ENCODE results near the gene EDEM3.
"Not testable (repeated sequence)": the region's sequence is repeated elsewhere in the genome, so short reads cannot be mapped to it uniquely, and the experiment has no call there.

The EDEM3 gene

DNA sequence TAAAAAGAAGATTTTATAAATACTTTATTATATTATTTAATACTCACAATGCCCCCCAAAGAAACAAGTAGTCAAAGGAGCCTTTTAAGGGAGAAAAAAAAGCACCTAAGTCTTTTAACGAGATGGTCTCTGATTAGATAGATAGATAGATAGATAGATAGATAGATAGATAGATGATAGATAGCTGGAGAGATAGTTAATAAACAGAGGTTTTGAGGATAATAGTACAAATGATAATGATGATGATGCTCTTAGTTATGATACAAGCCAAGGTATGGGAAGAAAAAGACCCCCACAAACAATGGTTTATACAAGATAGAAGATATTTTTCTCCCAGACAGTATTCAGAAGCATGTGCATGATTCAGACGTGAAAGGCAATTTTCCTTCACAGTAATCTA is 14.6 kb upstream of the EDEM3 start:
- no peak for DNase-seq

- DNase-seq = no peak
Measured at GRCh38 chr1:184768467-184768866, 13.8 kb upstream of the EDEM3 start.

DNA sequence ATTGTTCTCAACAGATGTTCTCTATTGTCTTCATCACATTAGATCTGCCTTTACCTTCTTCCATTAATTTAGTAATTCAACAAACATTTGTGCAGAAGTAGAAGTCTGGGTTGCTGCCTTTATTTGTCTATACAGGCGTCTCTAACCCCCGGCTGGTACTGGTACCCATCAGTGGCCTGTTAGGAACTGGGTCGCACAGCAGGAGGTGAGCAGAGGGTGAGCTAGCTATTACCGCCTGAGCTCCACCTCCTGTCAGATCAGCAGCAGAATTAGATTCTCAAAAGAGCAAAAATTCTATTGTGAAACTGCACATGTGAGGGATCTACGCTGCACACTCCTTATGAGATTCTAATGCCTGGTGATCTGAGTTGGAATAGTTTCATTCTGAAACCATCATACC is 12.9 kb upstream of the EDEM3 start:
- no peak for DNase-seq

GRCh38 chr1:184764483-184764882 is 9.8 kb upstream of the EDEM3 start:
- DNase-seq = no peak

DNA sequence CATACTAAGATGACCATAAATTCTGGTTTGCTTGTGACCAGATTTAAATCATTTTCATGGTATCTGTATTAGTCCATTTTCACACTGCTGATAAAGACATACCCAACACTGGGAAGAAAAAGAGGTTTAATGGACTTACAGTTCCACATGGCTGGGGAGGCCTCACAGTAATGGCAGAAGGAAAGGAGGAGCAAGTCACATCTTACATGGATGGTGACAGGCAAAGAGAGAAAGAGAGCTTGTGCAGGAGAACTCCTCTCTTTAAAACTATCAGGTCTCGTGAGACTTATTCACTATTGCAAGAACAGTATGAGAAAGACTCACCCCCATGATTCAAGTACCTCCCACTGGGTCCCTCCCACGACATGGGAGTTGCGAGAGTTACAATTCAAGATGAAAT is 8.9 kb upstream of the EDEM3 start:
- DNase-seq = not testable (repeated sequence)

DNA sequence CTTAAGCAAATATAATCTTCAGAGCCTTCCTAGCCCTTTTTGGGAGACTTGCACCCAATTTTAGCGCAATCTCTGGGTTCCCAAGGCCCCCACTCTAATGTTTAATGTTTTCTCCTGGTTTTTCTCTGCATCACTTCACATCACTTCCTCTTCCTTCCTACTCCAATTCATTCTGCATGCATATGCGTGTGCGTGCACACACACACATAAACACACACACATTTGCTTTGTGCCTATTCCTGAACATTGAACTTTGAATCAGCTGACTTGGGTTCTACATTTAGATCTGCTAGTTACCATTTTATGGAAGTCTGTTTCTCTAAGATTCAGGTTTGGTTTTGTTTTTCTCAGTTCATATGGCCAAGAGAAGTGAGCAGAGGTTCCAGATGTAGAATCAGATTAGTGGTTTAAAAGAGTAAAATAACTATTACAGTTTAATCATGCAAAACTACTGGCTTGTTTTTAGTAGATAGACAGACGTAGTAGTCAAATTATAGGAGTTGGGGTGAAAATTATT is 7.4 kb upstream of the EDEM3 start:
- no peak for DNase-seq

- no peak for DNase-seq
Measured at GRCh38 chr1:184759651-184760050, 5.0 kb upstream of the EDEM3 start.

GRCh38 chr1:184759112-184759511 is 4.5 kb upstream of the EDEM3 start:
- no peak for DNase-seq

DNA sequence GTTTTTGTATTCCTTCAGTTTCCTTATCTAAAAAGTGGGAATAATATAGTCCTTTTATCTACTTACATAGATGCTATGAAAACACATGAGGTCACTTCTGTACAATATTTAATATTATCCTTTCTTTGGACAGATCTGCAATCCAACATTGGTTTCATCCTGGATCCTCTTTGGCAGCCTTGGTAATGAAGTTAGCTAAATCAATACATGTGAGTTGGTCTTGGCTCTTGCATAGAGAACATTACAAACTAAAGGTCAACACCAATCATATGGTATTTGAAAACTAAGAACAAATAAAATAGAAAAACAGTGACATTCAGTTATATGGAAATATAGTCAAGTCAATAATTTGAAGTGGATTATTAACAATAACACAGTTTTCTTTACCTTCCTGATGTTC is 3.2 kb upstream of the EDEM3 start:
- no peak for DNase-seq

DNA sequence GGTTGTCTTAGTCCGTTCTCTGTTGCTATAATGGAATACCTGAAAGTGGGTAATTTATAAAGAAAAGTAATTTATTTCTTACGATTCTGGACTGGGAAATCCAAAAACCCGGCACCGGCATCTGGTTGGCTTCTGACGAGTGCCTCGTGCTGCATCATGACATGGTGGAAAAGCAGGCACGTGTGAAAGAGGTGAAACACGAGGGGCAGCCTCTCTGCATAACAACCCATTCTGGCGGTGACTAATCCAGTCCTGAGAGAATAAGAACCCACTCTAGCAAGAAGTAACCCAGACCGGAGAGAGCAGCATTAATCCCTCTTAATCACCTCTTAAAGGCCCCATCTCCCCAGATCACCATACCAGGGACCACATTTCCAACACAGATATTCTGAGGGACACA is 2.7 kb upstream of the EDEM3 start:
- no peak for DNase-seq

GRCh38 chr1:184755226-184756065 is 788 bp upstream of the EDEM3 start:
- DNase-seq = peak in 1 of 2 donors; percentile 35

DNA sequence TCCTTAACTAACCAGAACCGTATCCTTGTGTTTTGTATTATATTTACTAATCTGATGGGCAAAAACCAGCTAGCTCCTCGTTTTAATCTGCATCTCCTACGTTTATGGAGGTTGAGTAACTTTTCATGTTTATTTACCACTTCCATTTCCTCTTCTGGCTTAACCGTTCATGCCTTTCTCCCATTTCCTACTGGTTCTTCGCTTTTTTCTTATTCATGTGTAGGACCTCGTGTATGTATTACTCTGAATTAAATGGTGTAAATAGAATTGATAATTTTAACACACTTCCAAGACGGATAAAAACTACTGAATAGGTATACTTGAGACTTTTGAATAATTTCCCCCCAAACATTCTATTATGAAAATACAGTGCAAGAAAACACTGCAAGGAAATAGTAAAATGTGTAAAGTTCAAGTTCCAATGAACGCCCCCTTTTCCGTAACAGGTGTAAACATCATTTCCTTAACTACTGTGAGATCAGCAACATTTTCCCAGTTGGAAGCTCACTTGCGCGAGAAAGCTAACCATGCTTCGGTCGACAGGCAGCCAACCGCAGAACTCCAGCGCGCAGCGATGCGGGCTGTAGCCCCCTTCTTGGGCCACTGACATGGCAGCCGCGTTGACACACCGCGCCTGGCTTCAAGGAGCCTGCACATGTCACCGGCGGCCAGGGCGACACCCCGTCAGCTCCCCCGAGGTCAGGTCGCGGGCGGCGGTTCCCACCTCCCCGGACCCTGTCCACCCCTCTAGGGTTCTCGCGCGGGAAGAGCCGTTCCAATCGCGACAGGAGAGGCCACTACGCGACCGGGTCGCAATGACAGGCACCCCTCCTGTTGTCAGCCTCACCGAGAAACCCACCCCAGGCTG is 816 bp downstream of the EDEM3 start:
- DNase-seq = peak in 1 of 2 donors; percentile 16

GRCh38 chr1:184753117-184753516 is 1.5 kb downstream of the EDEM3 start:
- DNase-seq = no peak

GRCh38 chr1:184752656-184753055 is 2.0 kb downstream of the EDEM3 start:
- no peak for DNase-seq

DNA sequence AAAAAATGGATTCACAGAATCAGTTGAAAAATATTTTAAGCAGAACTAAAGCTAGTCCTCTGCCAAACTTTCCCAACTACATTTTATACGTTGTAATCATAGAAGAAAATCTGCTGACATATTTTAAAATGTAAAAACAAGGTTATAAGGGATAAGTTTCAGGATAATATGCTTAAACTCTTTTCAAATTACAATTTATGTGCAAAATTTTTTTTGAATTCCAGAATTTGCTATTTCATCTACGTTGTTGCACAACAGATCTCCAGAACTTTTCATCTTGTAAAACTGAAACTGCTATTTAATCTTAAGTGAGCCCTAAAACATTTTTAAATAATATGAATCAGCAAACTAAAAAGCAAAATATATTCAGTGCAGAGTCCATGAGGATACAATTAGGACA is 5.9 kb downstream of the EDEM3 start:
- no peak for DNase-seq

- no peak for DNase-seq
Measured at GRCh38 chr1:184747089-184747955, 7.3 kb downstream of the EDEM3 start.

- peak in 1 of 2 donors; percentile 56 for DNase-seq
Measured at GRCh38 chr1:184745929-184746638, 8.6 kb downstream of the EDEM3 start.

DNA sequence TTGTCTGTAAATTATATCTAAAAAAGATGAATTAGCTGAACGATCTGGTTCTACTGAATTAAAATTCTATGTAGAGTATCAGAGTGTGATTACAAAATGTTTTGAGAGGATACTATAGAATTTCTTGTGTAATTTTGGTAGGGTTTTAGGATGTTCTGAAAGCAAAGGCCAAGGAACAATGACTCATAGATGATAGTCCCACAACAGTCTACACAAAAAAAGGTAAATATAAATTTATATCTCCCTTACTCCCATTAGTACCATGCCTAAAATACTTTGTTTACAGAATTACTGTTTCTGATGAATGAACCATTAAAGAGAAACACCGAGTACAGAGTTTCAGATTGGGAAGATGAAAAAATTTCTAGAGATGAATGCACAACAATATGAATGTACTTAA is 9.5 kb downstream of the EDEM3 start:
- no peak for DNase-seq

GRCh38 chr1:184743062-184743756 is 11.4 kb downstream of the EDEM3 start:
- DNase-seq = peak; percentile 17 to 74

DNA sequence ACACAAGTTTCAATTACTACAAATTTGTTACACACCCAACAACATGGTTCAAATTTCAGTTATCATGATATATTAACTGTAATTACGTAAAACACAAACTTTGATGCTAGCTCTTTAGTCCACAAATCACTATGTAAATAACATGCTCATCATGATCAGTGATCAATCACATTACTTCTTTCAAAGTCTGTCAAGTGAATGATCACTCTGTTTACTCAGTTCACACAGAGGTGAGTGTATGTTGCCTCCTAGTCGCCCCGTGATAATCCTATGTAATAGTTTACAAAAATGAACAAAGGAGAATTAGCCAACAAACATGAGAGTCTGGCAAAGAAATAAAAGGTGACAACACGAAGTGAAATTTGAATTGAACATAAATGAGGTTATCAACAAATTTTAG is 14.3 kb downstream of the EDEM3 start:
- no peak for DNase-seq

GRCh38 chr1:184739796-184740195 is 14.9 kb downstream of the EDEM3 start:
- no peak for DNase-seq

Data from CD4-positive, alpha-beta T cell treated with Interferon alpha-2 for 1 hour (primary cell).